ENCODE measurements around the gene NUBPL. TPM values are rescaled to one million over a fixed set of nuclear protein-coding genes. Genes with fewer than 3 reads are reported as not detected.

Gene NUBPL, protein sequence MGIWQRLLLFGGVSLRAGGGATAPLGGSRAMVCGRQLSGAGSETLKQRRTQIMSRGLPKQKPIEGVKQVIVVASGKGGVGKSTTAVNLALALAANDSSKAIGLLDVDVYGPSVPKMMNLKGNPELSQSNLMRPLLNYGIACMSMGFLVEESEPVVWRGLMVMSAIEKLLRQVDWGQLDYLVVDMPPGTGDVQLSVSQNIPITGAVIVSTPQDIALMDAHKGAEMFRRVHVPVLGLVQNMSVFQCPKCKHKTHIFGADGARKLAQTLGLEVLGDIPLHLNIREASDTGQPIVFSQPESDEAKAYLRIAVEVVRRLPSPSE
- polyA plus RNA-seq (2012; ENCODE audit: low read depth, missing spikeins) = 5.7 TPM

DNA sequence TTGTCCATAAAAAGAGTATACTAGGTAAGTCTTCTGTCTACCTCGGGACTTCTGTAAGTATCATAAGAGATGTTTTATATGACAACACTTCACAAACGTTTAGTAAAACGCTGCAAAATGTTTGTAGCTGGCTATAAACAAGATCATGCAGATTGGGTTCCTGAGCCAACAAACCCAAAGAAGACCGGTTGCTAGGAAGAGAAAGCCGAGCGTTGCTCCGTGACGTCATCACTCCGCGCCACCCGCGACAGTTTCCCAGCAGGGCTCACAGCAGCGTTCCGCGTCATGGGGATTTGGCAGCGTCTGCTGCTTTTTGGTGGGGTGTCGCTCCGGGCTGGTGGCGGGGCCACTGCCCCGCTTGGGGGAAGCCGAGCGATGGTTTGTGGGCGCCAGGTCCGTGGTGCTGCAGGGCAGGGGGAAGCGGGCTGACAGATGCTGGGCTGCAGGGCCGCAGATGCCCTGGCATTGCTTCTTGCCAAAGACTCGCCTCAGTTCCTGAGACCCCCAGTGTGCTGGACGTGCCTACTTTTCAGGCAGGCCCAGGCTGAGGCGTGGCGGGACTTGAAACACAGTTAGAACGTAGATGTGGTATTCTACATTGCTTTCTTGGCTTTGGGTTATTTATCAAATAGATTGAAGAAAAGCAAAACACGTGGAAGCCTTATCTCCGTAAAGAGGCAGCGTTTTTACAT, at the start of gene NUBPL:
Gene NUBPL, plus strand, starts transcription at position 250 of the 692 bp plus-strand sequence. Its CDS starts 36 bp downstream, at position 286.
- TF ChIP-seq SPI1 (IDR thresholded peaks at IDR 0.05; ENCODE audit: low read depth, low read length) (no peak), TAF1 (IDR thresholded peaks at IDR 0.05; ENCODE audit: low read depth, low read length) (no peak), PAX5 (IDR thresholded peaks at IDR 0.05; ENCODE audit: insufficient read depth, low read length, severe bottlenecking) (no peak), POLR2AphosphoS5 (IDR thresholded peaks at IDR 0.05; ENCODE audit: low read depth, low read length) (peak; percentile 72), POU2F2 (IDR thresholded peaks at IDR 0.05; ENCODE audit: low read depth, low read length) (peak; percentile 92), POLR2A (IDR thresholded peaks at IDR 0.05; ENCODE audit: low read depth, low read length) (peak; percentile 78)
- peak; percentile 98 for FAIRE-seq

DNA sequence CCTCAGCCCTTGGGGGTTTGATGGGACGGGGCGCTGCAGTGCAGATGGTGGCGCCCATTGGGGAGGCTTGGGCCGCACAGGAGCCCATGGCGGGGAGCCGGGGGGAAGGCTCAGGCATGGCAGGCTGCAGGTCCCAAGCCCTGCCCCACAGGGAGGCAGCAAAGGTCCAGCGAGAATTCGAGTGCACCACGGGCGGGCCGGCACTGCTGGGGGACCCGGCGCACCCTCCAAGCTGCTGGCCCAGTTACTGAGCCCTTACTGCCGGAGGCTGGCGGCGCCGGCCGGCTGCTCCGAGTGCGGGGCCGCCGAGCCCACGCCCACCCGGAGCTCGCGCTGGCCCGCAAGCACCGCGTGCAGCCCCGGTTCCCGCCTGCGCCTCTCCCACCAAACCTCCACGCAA, 34.1 kb upstream of the NUBPL start:
- TF ChIP-seq TAF1 (IDR thresholded peaks at IDR 0.05; ENCODE audit: low read depth, low read length) = no peak
- no peak for TF ChIP-seq POU2F2 (IDR thresholded peaks at IDR 0.05; ENCODE audit: low read depth, low read length)
- no peak for FAIRE-seq
- DNase-seq (ENCODE audit: insufficient read length, low spot score) = no peak

More for the DNA sequence above, at the start of gene NUBPL:
- DNase-seq (ENCODE audit: insufficient read length, low spot score) = peak; percentile 88

DNA sequence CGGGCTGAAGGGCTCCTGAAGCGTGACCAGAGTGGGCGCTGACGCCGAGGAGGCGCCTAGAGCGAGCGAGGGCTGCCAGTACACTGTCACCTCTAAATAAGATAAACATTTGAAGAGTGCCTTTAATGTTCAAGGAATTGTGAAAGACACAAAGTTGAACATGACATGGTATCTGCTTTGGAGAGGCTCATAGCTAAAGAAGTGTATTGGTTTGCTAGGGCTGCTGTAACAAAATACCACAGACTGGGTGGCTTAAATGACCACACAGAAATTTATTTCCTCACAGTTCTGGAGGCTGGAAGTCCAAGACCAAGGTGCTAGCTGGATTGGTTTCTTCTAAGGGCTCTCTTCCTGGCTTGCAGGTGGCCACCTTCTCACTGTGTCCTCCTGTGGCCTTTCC, 33.7 kb upstream of the NUBPL start:
- DNase-seq (ENCODE audit: insufficient read length, low spot score) (no peak), FAIRE-seq (no peak)
- TF ChIP-seq PAX5 (IDR thresholded peaks at IDR 0.05; ENCODE audit: insufficient read depth, low read length, severe bottlenecking) (no peak), POLR2A (IDR thresholded peaks at IDR 0.05; ENCODE audit: low read depth, low read length) (no peak), SPI1 (IDR thresholded peaks at IDR 0.05; ENCODE audit: low read depth, low read length) (no peak), POLR2AphosphoS5 (IDR thresholded peaks at IDR 0.05; ENCODE audit: low read depth, low read length) (no peak), TAF1 (IDR thresholded peaks at IDR 0.05; ENCODE audit: low read depth, low read length) (no peak), POU2F2 (IDR thresholded peaks at IDR 0.05; ENCODE audit: low read depth, low read length) (no peak)

DNA sequence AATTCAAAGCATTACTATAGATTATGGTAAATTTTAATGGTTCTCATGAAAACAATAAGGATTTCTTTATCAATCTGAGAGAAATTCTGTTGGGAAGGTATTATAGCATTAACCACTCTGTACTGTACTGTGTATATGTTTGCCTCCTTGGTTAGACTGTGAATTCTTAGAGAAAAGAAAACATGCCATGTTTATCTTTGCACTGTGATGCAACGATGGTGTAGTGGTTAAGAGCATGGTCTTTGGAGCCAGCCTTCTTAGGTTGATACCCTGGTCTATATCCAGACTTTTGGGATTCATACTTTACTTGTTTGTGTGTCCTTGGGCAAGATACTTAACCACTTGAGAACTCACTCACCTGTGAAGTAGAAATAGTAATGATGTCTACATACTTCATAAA, 32.2 kb upstream of the NUBPL start:
- DNase-seq (ENCODE audit: insufficient read length, low spot score) = no peak
- no peak for FAIRE-seq
- TF ChIP-seq POU2F2 (IDR thresholded peaks at IDR 0.05; ENCODE audit: low read depth, low read length) (no peak), POLR2A (IDR thresholded peaks at IDR 0.05; ENCODE audit: low read depth, low read length) (no peak), POLR2AphosphoS5 (IDR thresholded peaks at IDR 0.05; ENCODE audit: low read depth, low read length) (no peak), SPI1 (IDR thresholded peaks at IDR 0.05; ENCODE audit: low read depth, low read length) (no peak), TAF1 (IDR thresholded peaks at IDR 0.05; ENCODE audit: low read depth, low read length) (no peak), PAX5 (IDR thresholded peaks at IDR 0.05; ENCODE audit: insufficient read depth, low read length, severe bottlenecking) (no peak)

DNA sequence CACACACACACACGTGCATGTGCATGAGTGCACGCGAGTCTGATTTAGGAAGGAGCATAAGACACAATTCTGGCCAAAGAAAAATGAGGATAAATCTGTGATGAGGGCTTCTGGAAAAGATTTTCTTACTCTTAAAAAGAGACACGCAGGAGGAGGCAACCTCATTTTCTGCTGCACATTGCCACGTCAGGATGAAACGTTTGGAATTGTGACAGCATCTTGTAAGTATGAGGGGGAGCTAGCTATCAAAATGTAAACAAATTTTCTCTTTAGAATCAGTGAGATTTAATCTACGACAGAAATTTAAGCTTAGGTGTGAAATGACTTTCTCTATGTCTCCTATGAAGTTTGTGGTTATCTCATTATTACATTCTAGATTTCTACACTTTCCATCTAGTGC, 31.1 kb upstream of the NUBPL start:
- no peak for TF ChIP-seq TAF1 (IDR thresholded peaks at IDR 0.05; ENCODE audit: low read depth, low read length)
- no peak for TF ChIP-seq POU2F2 (IDR thresholded peaks at IDR 0.05; ENCODE audit: low read depth, low read length)
- no peak for TF ChIP-seq PAX5 (IDR thresholded peaks at IDR 0.05; ENCODE audit: insufficient read depth, low read length, severe bottlenecking)
- TF ChIP-seq SPI1 (IDR thresholded peaks at IDR 0.05; ENCODE audit: low read depth, low read length) = no peak
- TF ChIP-seq POLR2A (IDR thresholded peaks at IDR 0.05; ENCODE audit: low read depth, low read length) = no peak
- TF ChIP-seq POLR2AphosphoS5 (IDR thresholded peaks at IDR 0.05; ENCODE audit: low read depth, low read length) = no peak
- no peak for DNase-seq (ENCODE audit: insufficient read length, low spot score)
- no peak for FAIRE-seq

DNA sequence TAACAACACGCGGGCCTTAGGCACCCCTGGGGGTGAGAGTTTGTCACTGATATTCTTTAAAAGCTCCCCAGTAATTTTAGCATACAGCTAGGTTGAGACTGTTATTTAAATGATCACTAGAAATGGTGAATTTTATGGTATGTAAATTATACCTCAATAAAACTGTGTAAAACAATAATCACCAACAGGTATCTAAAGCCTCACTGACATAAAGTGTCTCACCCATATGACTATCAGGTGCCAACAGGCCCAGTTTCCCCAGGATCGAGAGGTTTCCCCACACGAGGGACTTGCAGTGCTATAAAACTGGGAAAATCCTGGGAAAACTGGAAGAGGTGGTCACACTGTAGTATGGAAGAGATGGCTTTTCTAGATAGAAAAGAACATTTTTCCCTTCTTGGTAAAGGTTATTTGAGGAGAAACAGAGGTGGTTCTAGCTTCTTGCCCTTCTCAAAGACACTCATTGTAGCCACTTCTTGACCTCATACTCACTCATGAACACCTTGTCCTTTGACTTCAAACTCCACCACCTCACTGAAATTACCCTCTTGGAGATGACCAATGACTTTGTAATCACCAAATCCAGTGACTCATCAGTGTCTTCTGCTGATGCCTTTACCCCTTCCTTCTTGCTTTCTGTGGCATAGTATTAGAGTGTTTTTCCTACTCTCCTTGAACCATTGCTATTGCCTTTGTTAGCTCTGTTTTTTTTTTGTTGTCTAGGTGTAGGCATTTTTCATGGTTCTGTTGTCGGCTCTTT, 24.8 kb upstream of the NUBPL start:
- no peak for FAIRE-seq
- no peak for DNase-seq (ENCODE audit: insufficient read length, low spot score)
- TF ChIP-seq POLR2AphosphoS5 (IDR thresholded peaks at IDR 0.05; ENCODE audit: low read depth, low read length) = no peak
- no peak for TF ChIP-seq TAF1 (IDR thresholded peaks at IDR 0.05; ENCODE audit: low read depth, low read length)
- TF ChIP-seq PAX5 (IDR thresholded peaks at IDR 0.05; ENCODE audit: insufficient read depth, low read length, severe bottlenecking) = no peak
- no peak for TF ChIP-seq SPI1 (IDR thresholded peaks at IDR 0.05; ENCODE audit: low read depth, low read length)
- no peak for TF ChIP-seq POLR2A (IDR thresholded peaks at IDR 0.05; ENCODE audit: low read depth, low read length)
- TF ChIP-seq POU2F2 (IDR thresholded peaks at IDR 0.05; ENCODE audit: low read depth, low read length) = no peak

DNA sequence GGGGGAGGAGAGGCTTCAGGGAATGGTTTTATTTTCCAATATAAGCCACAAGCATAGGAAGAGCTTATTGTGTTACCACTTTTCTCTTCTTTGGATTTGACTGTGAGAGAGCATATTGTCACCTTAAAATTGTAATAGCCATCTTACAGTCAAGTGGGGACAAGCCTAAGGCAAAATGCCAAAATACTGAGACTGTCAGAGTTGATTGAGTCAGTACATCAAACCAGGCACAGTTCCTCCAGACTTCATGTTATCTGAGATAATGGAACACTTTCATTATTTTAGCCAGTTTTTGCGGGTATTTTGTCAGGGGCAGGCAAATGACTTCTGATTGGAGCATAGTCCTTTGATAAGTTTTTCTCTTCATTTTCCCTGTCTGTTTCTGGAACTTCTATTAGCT, 19.5 kb upstream of the NUBPL start:
- FAIRE-seq = no peak
- TF ChIP-seq PAX5 (IDR thresholded peaks at IDR 0.05; ENCODE audit: insufficient read depth, low read length, severe bottlenecking) = no peak
- TF ChIP-seq POU2F2 (IDR thresholded peaks at IDR 0.05; ENCODE audit: low read depth, low read length) = no peak
- no peak for TF ChIP-seq TAF1 (IDR thresholded peaks at IDR 0.05; ENCODE audit: low read depth, low read length)
- TF ChIP-seq POLR2A (IDR thresholded peaks at IDR 0.05; ENCODE audit: low read depth, low read length) = no peak
- no peak for DNase-seq (ENCODE audit: insufficient read length, low spot score)

DNA sequence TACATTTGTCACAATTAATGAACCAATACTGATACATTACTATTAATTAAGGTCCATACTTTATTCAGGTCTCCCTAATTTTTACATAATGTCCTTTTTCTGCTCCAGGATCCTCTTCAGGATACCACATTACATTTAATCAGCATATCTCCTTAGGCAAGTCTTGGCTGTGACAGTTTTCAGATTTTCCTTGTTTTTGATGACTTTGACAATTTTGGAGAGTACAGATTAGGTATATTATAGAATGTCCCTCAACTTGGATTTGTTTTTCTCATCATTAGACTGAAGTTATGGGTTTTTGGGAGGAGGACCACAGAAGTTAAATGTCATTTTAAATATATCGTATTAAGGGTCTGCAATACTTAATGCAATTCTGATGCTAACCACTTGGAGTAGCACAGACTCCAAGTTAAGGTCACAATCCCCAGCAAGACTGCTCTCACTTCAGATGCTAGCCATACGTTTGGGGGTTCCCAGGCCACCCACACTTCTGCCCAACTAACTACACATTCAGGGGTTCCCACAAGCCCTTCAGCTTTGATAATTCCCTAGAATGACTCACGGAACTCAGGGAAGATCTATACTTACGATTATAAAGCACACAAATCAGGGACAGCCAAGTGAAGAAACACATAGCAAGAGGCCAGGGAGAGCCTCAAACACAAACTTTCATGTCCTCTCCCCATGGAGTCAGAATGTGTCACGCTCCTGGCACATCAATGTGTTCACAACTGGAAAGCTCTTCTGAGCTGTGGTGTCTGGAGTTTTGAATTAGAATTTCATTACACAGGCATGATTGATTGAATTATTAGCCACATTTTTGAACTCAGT, 17.0 kb upstream of the NUBPL start:
- no peak for TF ChIP-seq TAF1 (IDR thresholded peaks at IDR 0.05; ENCODE audit: low read depth, low read length)
- no peak for TF ChIP-seq POLR2A (IDR thresholded peaks at IDR 0.05; ENCODE audit: low read depth, low read length)
- TF ChIP-seq SPI1 (IDR thresholded peaks at IDR 0.05; ENCODE audit: low read depth, low read length) = no peak
- TF ChIP-seq POU2F2 (IDR thresholded peaks at IDR 0.05; ENCODE audit: low read depth, low read length) = no peak
- TF ChIP-seq POLR2AphosphoS5 (IDR thresholded peaks at IDR 0.05; ENCODE audit: low read depth, low read length) = no peak
- TF ChIP-seq PAX5 (IDR thresholded peaks at IDR 0.05; ENCODE audit: insufficient read depth, low read length, severe bottlenecking) = no peak
- FAIRE-seq (peak; percentile 61), DNase-seq (ENCODE audit: insufficient read length, low spot score) (no peak)
